NT2/D1 (cell line): ENCODE measurements around the gene PSTPIP2.
"Not testable (repeated sequence)": the region's sequence is repeated elsewhere in the genome, so short reads cannot be mapped to it uniquely, and the experiment has no call there.

Source experiments
- SUZ12 ChIP-seq: IDR thresholded peaks from 2 replicates; pipeline ENCODE4 v1.6.1; 2011; ENCODE audit not compliant: insufficient read length, insufficient read depth; ENCODE audit errors: extremely low read depth
- YY1 ChIP-seq: IDR thresholded peaks from 2 replicates; pipeline ENCODE4 v1.6.1; 2011; ENCODE audit not compliant: insufficient read length, insufficient read depth

DNA sequence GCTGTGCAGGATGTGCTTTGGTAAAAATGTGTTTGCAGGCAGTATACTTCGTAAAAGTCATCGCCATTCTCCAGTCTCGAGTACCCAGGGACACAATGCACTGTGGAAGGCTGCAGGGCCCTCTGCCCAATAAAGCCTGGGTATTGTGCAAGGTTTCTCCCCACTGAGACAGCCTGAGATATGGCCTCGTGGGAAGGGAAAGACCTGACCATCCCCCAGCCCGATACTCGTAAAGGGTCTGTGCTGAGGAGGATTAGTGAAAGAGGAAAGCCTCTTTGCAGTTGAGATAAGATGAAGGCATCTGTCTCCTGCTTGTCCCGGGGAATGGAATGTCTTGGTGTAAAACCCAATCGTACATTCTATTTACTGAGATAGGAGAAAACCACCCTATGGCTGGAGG is 16.4 kb upstream of the PSTPIP2 start:
- TF ChIP-seq YY1, SUZ12: not testable (repeated sequence)
